MCF 10A (cell line): ENCODE results near the gene KDM6A. TPM values are rescaled to one million over a fixed set of nuclear protein-coding genes. Genes with fewer than 3 reads are reported as not detected.
"Not testable (repeated sequence)": the region's sequence is repeated elsewhere in the genome, so short reads cannot be mapped to it uniquely, and the experiment has no call there.

Experiments used
- BruUV-seq: library from RNA; stranded (reverse); fragments of 400-500 nt; replicated peaks from 2 replicates; lab custom pipeline; 2021; lab: Mats Ljungman, UMichigan
- CTCF ChIA-PET: fragments of 300-600 bp; sonication (Branson Sonifier 250); formaldehyde crosslinking; extraction: SDS; loops from one replicate; lab custom pipeline; 2021; ENCODE audit warnings: antibody characterized with exemption, inconsistent platforms; lab: Yijun Ruan, JAX
- POLR2A ChIA-PET: fragments of 300-600, 350-650 bp; sonication (Branson Sonifier 250); formaldehyde crosslinking; extraction: SDS; loops from one replicate; lab custom pipeline; 2020; ENCODE audit warnings: antibody characterized with exemption, inconsistent platforms; lab: Yijun Ruan, JAX
- DNase-seq: peaks from one replicate; pipeline ENCODE4 v3.0.0-alpha.2; 2018; ENCODE audit not compliant: unreplicated experiment
- H3K27ac Mint-ChIP-seq: one replicate; pipeline ENCODE4 v1.8.0; 2022; ENCODE audit warnings: mild to moderate bottlenecking, low read depth, mixed read lengths; ENCODE audit not compliant: unreplicated experiment
- H3K27me3 Mint-ChIP-seq: one replicate; pipeline ENCODE4 v1.8.0; 2022; ENCODE audit warnings: mixed read lengths; ENCODE audit not compliant: insufficient read depth, unreplicated experiment
- H3K36me3 Mint-ChIP-seq: one replicate; pipeline ENCODE4 v1.8.0; 2022; ENCODE audit warnings: mild to moderate bottlenecking, moderate library complexity, mixed read lengths; ENCODE audit not compliant: insufficient read depth, unreplicated experiment
- H3K4me1 Mint-ChIP-seq: one replicate; pipeline ENCODE4 v1.8.0; 2022; ENCODE audit warnings: mixed read lengths; ENCODE audit not compliant: insufficient read depth, unreplicated experiment
- H3K4me3 Mint-ChIP-seq: one replicate; pipeline ENCODE4 v1.8.0; 2022; ENCODE audit warnings: mild to moderate bottlenecking, moderate library complexity, mixed read lengths; ENCODE audit not compliant: unreplicated experiment
- H3K9me3 Mint-ChIP-seq: one replicate; pipeline ENCODE4 v1.8.0; 2022; ENCODE audit warnings: mixed read lengths; ENCODE audit not compliant: unreplicated experiment
- CTCF ChIP-seq: fragments of 200-600 bp; IDR thresholded peaks from one replicate; pipeline ENCODE4 v1.8.0; 2022; ENCODE audit warnings: antibody characterized with exemption, mild to moderate bottlenecking; ENCODE audit not compliant: unreplicated experiment
- intact Hi-C: fragments of 100-400 bp; cut with micrococcal nuclease; formaldehyde crosslinking; loops from 2 replicates; pipeline ENCODE4 v1.14.1; 2022
- total RNA-seq: library from RNA; stranded (reverse); gene quantifications from 2 replicates; pipeline ENCODE4 v1.2.3, GENCODE V29; 2022

The KDM6A gene
- total RNA-seq, 1 experiment from 2014 or later = 31.8 TPM

DNA sequence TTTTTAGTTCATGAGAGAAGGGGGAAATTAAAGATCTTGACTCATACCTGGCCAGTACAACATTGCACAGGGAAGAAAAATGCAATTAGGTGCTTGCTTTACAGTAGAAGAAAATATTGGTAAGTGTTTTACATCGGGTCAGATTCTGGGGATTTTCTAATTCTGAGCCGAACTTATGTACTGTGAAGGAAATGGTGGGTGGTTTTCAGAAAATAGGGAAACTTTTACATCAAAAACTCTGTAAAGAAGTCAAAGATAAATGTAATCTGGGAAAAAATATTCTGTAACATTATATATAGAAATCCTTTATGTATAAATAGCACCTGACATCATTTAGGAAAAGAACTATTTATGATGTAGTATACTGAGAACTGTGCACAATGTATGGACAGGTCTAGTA lies 75.4 kb downstream of the KDM6A start:
- ChIA-PET POLR2A (interaction anchor here (1.0 to 1.2 kb wide), 2 partner anchors 10 to 11 kb away, joined by 3 to 4 read pairs; no protein-coding TSS in a partner anchor), CTCF (no interaction called here)
- Mint-ChIP-seq H3K4me3 (no peak overlapping the region), H3K27me3 (no peaks in the 10 kb centered on the region), H3K9me3 (no peaks in the 10 kb centered on the region), H3K27ac (no peak overlapping the region), H3K4me1 (peaks cover 12% of the 10 kb centered on the region), H3K36me3 (peaks cover 8% of the 10 kb centered on the region)
- intact Hi-C loops = no loop called here
- TF ChIP-seq CTCF = no peak
- no TSS peak for BruUV-seq
- no peak for DNase-seq

- H3K4me3 Mint-ChIP-seq = no peak overlapping the region
- BruUV-seq = no TSS peak
- H3K27ac Mint-ChIP-seq = no peak overlapping the region
- peaks cover 8% of the 10 kb centered on the region for H3K36me3 Mint-ChIP-seq
- intact Hi-C loops = no loop called here
- no peaks in the 10 kb centered on the region for H3K9me3 Mint-ChIP-seq
- TF ChIP-seq CTCF = no peak
- no peaks in the 10 kb centered on the region for H3K27me3 Mint-ChIP-seq
- DNase-seq = no peak
- H3K4me1 Mint-ChIP-seq = peaks cover 12% of the 10 kb centered on the region
- CTCF ChIA-PET = interaction anchor here (0.7 kb wide), 1 partner anchor 217 kb away, joined by 3 read pairs; no protein-coding TSS in a partner anchor
- POLR2A ChIA-PET = interaction anchor here (1.0 kb wide), 1 partner anchor 10 kb away, joined by 4 read pairs; no protein-coding TSS in a partner anchor
Measured at GRCh38 chrX:44949125-44949524, 76.1 kb downstream of the KDM6A start.

- peaks cover 24% of the 10 kb centered on the region for H3K4me1 Mint-ChIP-seq
- H3K9me3 Mint-ChIP-seq, BruUV-seq, CTCF ChIA-PET, H3K36me3 Mint-ChIP-seq, H3K4me3 Mint-ChIP-seq, intact Hi-C loops, H3K27me3 Mint-ChIP-seq: not testable (repeated sequence)
- DNase-seq = peak; percentile 12
- POLR2A ChIA-PET = interaction anchor here (0.7 to 1.4 kb wide), 4 partner anchors 12 to 68 kb away, joined by 3 to 4 read pairs (median 3); no protein-coding TSS in a partner anchor
- H3K27ac Mint-ChIP-seq = peak overlapping the region; percentile 27
Measured at GRCh38 chrX:44950471-44951366, 77.7 kb downstream of the KDM6A start.

GRCh38 chrX:44951572-44952067 lies 78.6 kb downstream of the KDM6A start:
- CTCF ChIA-PET = no interaction called here
- BruUV-seq = no TSS peak
- peak overlapping the region; percentile 27 for H3K27ac Mint-ChIP-seq

More at GRCh38 chrX:44951572-44952067, 78.6 kb downstream of the KDM6A start:
- Mint-ChIP-seq H3K9me3 (no peaks in the 10 kb centered on the region), H3K4me1 (peaks cover 24% of the 10 kb centered on the region), H3K36me3 (peaks cover 8% of the 10 kb centered on the region), H3K27me3 (no peaks in the 10 kb centered on the region), H3K4me3 (peak overlapping the region; percentile 26)
- intact Hi-C loops = no loop called here
- DNase-seq = no peak
- POLR2A ChIA-PET = interaction anchor here (0.8 to 1.4 kb wide), 3 partner anchors 11 to 74 kb away, joined by 3 read pairs; no protein-coding TSS in a partner anchor
- no peak for TF ChIP-seq CTCF
